GM23338 (cell line): ENCODE data around the gene BCR. TPM values are rescaled to one million over a fixed set of nuclear protein-coding genes. Genes with fewer than 3 reads are reported as not detected.

ENCODE experiments used
- ATAC-seq: fragments of 200-7000 bp; cut with Tn5 transposase; 3 replicates; pipeline ENCODE4 v1.9.1; 2020
- DNase-seq: peaks from one replicate; pipeline ENCODE4 v3.0.0-alpha.2; 2015; ENCODE audit warnings: low spot score
- H2AFZ ChIP-seq: fragments of 200-600 bp; sonication (generic); 2 replicates; pipeline ENCODE4 v1.8.0; 2016; ENCODE audit warnings: antibody characterized with exemption, mild to moderate bottlenecking, moderate library complexity
- H3F3A ChIP-seq: fragments of 200-600 bp; sonication (generic); replicated peaks from 2 replicates; pipeline ENCODE4 v1.8.0; 2017; ENCODE audit warnings: antibody characterized with exemption, mixed run types, low read depth
- H3K27ac ChIP-seq: fragments of 200-600 bp; sonication (generic); 2 replicates; pipeline ENCODE4 v1.6.1; 2016; ENCODE audit warnings: low read depth
- H3K27me3 ChIP-seq: fragments of 200-600 bp; sonication (generic); 2 replicates; pipeline ENCODE4 v1.8.0; 2016; ENCODE audit warnings: mild to moderate bottlenecking, mixed run types, moderate library complexity; ENCODE audit not compliant: insufficient read depth
- H3K36me3 ChIP-seq: fragments of 200-600 bp; sonication (generic); 2 replicates; pipeline ENCODE4 v1.8.0; 2016; ENCODE audit warnings: mild to moderate bottlenecking; ENCODE audit not compliant: insufficient read depth
- H3K4me1 ChIP-seq: fragments of 200-600 bp; sonication (generic); 2 replicates; pipeline ENCODE4 v1.8.0; 2016; ENCODE audit warnings: mild to moderate bottlenecking, moderate library complexity; ENCODE audit not compliant: insufficient read depth
- H3K4me2 ChIP-seq: fragments of 200-600 bp; sonication (generic); 2 replicates; pipeline ENCODE4 v1.7.1; 2017; ENCODE audit warnings: mixed run types
- H3K4me3 ChIP-seq: fragments of 200-600 bp; sonication (generic); 2 replicates; pipeline ENCODE4 v1.6.1; 2016; ENCODE audit warnings: mixed run types
- H3K79me2 ChIP-seq: fragments of 200-600 bp; sonication (generic); replicated peaks from 2 replicates; pipeline ENCODE4 v1.8.0; 2017; ENCODE audit warnings: mild to moderate bottlenecking; ENCODE audit not compliant: insufficient read depth
- H3K9me2 ChIP-seq: fragments of 200-600 bp; sonication (generic); 2 replicates; pipeline ENCODE4 v1.8.0; 2017; ENCODE audit not compliant: insufficient read depth
- H4K20me1 ChIP-seq: fragments of 200-600 bp; sonication (generic); replicated peaks from 2 replicates; pipeline ENCODE4 v1.8.0; 2017; ENCODE audit warnings: mild to moderate bottlenecking; ENCODE audit not compliant: insufficient read depth
- H3K27ac Mint-ChIP-seq: 2 replicates; pipeline ENCODE4 v1.8.0; 2020; ENCODE audit warnings: inconsistent platforms, mild to moderate bottlenecking, moderate library complexity, mixed read lengths
- H3K27me3 Mint-ChIP-seq: 3 replicates; pipeline ENCODE4 v1.8.0; 2022; ENCODE audit warnings: low read depth, mild to moderate bottlenecking, moderate library complexity, mixed read lengths, inconsistent platforms; ENCODE audit not compliant: insufficient read depth, poor library complexity
- H3K36me3 Mint-ChIP-seq: 3 replicates; pipeline ENCODE4 v1.8.0; 2021; ENCODE audit warnings: low read depth, mild to moderate bottlenecking, inconsistent platforms, moderate library complexity, mixed read lengths
- H3K4me1 Mint-ChIP-seq: 3 replicates; pipeline ENCODE4 v1.8.0; 2020; ENCODE audit warnings: mild to moderate bottlenecking, inconsistent platforms, mixed read lengths
- H3K4me3 Mint-ChIP-seq: 3 replicates; pipeline ENCODE4 v1.8.0; 2021; ENCODE audit warnings: moderate library complexity, mild to moderate bottlenecking, inconsistent platforms, mixed read lengths
- H3K9me3 Mint-ChIP-seq: 3 replicates; pipeline ENCODE4 v1.8.0; 2020; ENCODE audit warnings: moderate library complexity, mild to moderate bottlenecking, inconsistent platforms, mixed read lengths
- CREB1 ChIP-seq: fragments of 250-450 bp; sonication (Bioruptor Pico); IDR thresholded peaks from 2 replicates; pipeline ENCODE4 v1.5.0; 2020; ENCODE audit warnings: low read depth, mild to moderate bottlenecking, moderate library complexity
- ETS1 ChIP-seq: IDR thresholded peaks from 2 replicates; pipeline ENCODE4 v1.6.1; 2016; ENCODE audit warnings: antibody characterized with exemption
- EZH2 ChIP-seq: fragments of 200-600 bp; sonication (generic); IDR thresholded peaks from one replicate; pipeline ENCODE4 v1.8.0; 2017; ENCODE audit warnings: antibody characterized with exemption, mild to moderate bottlenecking, low read depth; ENCODE audit not compliant: unreplicated experiment
- EZH2phosphoT487 ChIP-seq: fragments of 200-600 bp; sonication (generic); IDR thresholded peaks from one replicate; pipeline ENCODE4 v1.8.1; 2018; ENCODE audit warnings: antibody characterized with exemption; ENCODE audit not compliant: unreplicated experiment
- POLR2AphosphoS5 ChIP-seq: IDR thresholded peaks from 2 replicates; pipeline ENCODE4 v1.6.1; 2016; ENCODE audit warnings: antibody characterized with exemption, low read depth
- STAT1 ChIP-seq: IDR thresholded peaks from one replicate; pipeline ENCODE4 v1.6.1; 2016; ENCODE audit warnings: antibody characterized with exemption; ENCODE audit not compliant: unreplicated experiment
- ZNF114 ChIP-seq: fragments of 250-450 bp; sonication (Bioruptor Pico); IDR thresholded peaks from 2 replicates; pipeline ENCODE4 v1.5.0; 2020; ENCODE audit warnings: mild to moderate bottlenecking, moderate library complexity
- ZNF331 ChIP-seq: fragments of 250-450 bp; sonication (Bioruptor Pico); IDR thresholded peaks from 2 replicates; pipeline ENCODE4 v1.5.0; 2020; ENCODE audit warnings: low read depth, mild to moderate bottlenecking, moderate library complexity
- ZNF462 ChIP-seq: fragments of 250-450 bp; sonication (Bioruptor Pico); IDR thresholded peaks from 2 replicates; pipeline ENCODE4 v1.5.0; 2020; ENCODE audit warnings: mild to moderate bottlenecking, moderate library complexity
- polyA plus RNA-seq: library from polyadenylated mRNA; unstranded; fragments of >200 nt; fragmentation: Nextera tagmentation; extraction: Ambion mirVana; gene quantifications from 2 replicates; pipeline ENCODE4 v1.2.1, GENCODE V29; 2016
- total RNA-seq: library from RNA; depleted of rRNA; stranded (reverse); fragments of >200 nt; shearing (Covaris generic); gene quantifications from 2 replicates; pipeline ENCODE4 v1.2.3, GENCODE V29; 2014

The BCR gene
- total and polyA plus RNA-seq, 2 experiments from 2014 or later, result 17.7 to 121 TPM

- TF ChIP-seq ZNF462 (CRISPR knock-in tag), result no peak
- TF ChIP-seq ZNF114 (CRISPR knock-in tag), result no peak
- TF ChIP-seq ZNF331 (CRISPR knock-in tag), result no peak
- no peak for TF ChIP-seq CREB1
- TF ChIP-seq STAT1, result no peak
- no peak for TF ChIP-seq EZH2
- no peak for TF ChIP-seq POLR2AphosphoS5
- TF ChIP-seq EZH2phosphoT487, result no peak
Measured at GRCh38 chr22:23158516-23159290, 21.6 kb upstream of the BCR start (continued).

- H3K9me2 ChIP-seq, result no peaks in the 10 kb centered on the region
- no peaks in the 10 kb centered on the region for H3K36me3 Mint-ChIP-seq
- no peaks in the 10 kb centered on the region for H3K27me3 ChIP-seq
- no peaks in the 10 kb centered on the region for H3K79me2 ChIP-seq
- no peak overlapping the region for H3K27ac ChIP-seq
- no peaks in the 10 kb centered on the region for H3K36me3 ChIP-seq
- H3K9me3 Mint-ChIP-seq, result no peaks in the 10 kb centered on the region; the same call in 2 of the 3 replicates
- no peaks in the 10 kb centered on the region for H3F3A ChIP-seq
- H2AFZ ChIP-seq, result no peak overlapping the region
- no peak overlapping the region for H3K4me3 ChIP-seq
- DNase-seq, result no peak
- H3K27me3 Mint-ChIP-seq, result peaks cover 15% of the 10 kb centered on the region
- no peak overlapping the region for H3K4me2 ChIP-seq
- peaks cover 25% of the 10 kb centered on the region for H3K4me1 Mint-ChIP-seq
- ATAC-seq, result no peak
- H3K4me1 ChIP-seq, result peaks cover 6% of the 10 kb centered on the region
- H4K20me1 ChIP-seq, result no peaks in the 10 kb centered on the region
- no peak overlapping the region for H3K27ac Mint-ChIP-seq
- no peak overlapping the region for H3K4me3 Mint-ChIP-seq
- TF ChIP-seq ETS1 (no peak), CREB1 (no peak), POLR2AphosphoS5 (no peak)
Measured at GRCh38 chr22:23159291-23159630, 21.0 kb upstream of the BCR start.
